HepG2 (cell line): ENCODE data around the gene MPP1. TPM values are rescaled to one million over a fixed set of nuclear protein-coding genes. Genes with fewer than 3 reads are reported as not detected.
A peak's percentile ranks its signal among the peaks of the same experiment; 100 is the strongest.

Source experiments
- ATAC-seq: fragments of 200-7000 bp; cut with Tn5 transposase; 3 replicates; pipeline ENCODE4 v1.9.1; 2020; ENCODE audit warnings: mild to moderate bottlenecking, moderate library complexity
- BruUV-seq: library from RNA; stranded (reverse); fragments of 400-500 nt; replicated peaks from 2 replicates; lab custom pipeline; 2021; lab: Mats Ljungman, UMichigan
- CTCF ChIA-PET: fragments of 300-600 bp; formaldehyde crosslinking; extraction: SDS; loops from one replicate; lab custom pipeline; 2021; ENCODE audit warnings: low total read pairs, inconsistent platforms, low intra/inter-chr PET ratio; lab: Yijun Ruan, JAX
- POLR2A ChIA-PET: fragments of 350-600 bp; sonication (Branson Sonifier 250); formaldehyde crosslinking; loops from one replicate; lab custom pipeline; 2020; ENCODE audit warnings: antibody characterized with exemption, inconsistent platforms; lab: Yijun Ruan, JAX
- DNase-seq: peaks from one replicate; pipeline ENCODE4 v3.0.0-alpha.2; 2015; ENCODE audit warnings: low spot score
- FAIRE-seq: peaks from 3 replicates; lab custom pipeline; 2011; peaks lifted over from hg19 to GRCh38; lab: Jason Lieb, UNC
- H2AFZ ChIP-seq: one replicate; pipeline ENCODE4 v1.6.1; 2011; ENCODE audit warnings: low read length, inconsistent platforms
- H3K27ac ChIP-seq: fragments of 300-600 bp; 3 replicates; pipeline ENCODE4 v1.8.0; 2011; ENCODE audit warnings: mixed run types, mild to moderate bottlenecking, mixed read lengths, low read length, inconsistent platforms; ENCODE audit not compliant: insufficient read depth; ENCODE audit errors: extremely low read length
- H3K27me3 ChIP-seq, 2 experiments: fragments of 200-600 bp in 1 of 2; 2 replicates in 1 of 2; 3 replicates in 1 of 2; pipeline versions ENCODE4 v1.6.0 to v1.8.0; 2011; ENCODE audit warnings: low read length in 2 of 2, mild to moderate bottlenecking in 2 of 2, moderate library complexity in 2 of 2, inconsistent platforms in 1 of 2; ENCODE audit not compliant: insufficient read depth in 2 of 2, control insufficient read depth in 1 of 2
- H3K36me3 ChIP-seq, 2 experiments: fragments of 200-600 bp in 1 of 2; replicated peaks in 1 of 2; 2 replicates in 1 of 2; 3 replicates in 1 of 2; pipeline versions ENCODE4 v1.5.1 to v1.8.0; 2011; ENCODE audit warnings: low read length in 2 of 2, inconsistent platforms in 1 of 2; ENCODE audit not compliant: insufficient read depth in 2 of 2, control insufficient read depth in 1 of 2
- H3K4me1 ChIP-seq: 2 replicates; pipeline ENCODE4 v1.5.1; 2012; ENCODE audit warnings: low read length, inconsistent platforms; ENCODE audit not compliant: insufficient read depth
- H3K4me2 ChIP-seq: 2 replicates; pipeline ENCODE4 v1.6.0; 2011; ENCODE audit warnings: low read depth, low read length, inconsistent platforms
- H3K4me3 ChIP-seq, 3 experiments: fragments of 200-600 bp in 1 of 3; sonication (generic), shearing (Covaris generic) in 1 of 3; replicated peaks in 1 of 3; 2 replicates each; pipeline ENCODE4 v1.5.1; 2011 to 2016; ENCODE audit warnings: low read length in 3 of 3, inconsistent platforms in 2 of 3, low read depth in 2 of 3, mild to moderate bottlenecking in 2 of 3, control low read depth in 1 of 3, mixed read lengths in 1 of 3; ENCODE audit not compliant: insufficient read depth in 1 of 3
- H3K79me2 ChIP-seq: one replicate; pipeline ENCODE4 v1.6.1; 2011; ENCODE audit warnings: low read length, inconsistent platforms; ENCODE audit not compliant: insufficient read depth
- H3K9ac ChIP-seq: 2 replicates; pipeline ENCODE4 v1.6.0; 2011; ENCODE audit warnings: mild to moderate bottlenecking, low read depth, low read length, inconsistent platforms; ENCODE audit not compliant: insufficient read depth
- H3K9me3 ChIP-seq: 2 replicates; pipeline ENCODE4 v1.5.1; 2012; ENCODE audit warnings: mild to moderate bottlenecking, low read length
- H4K20me1 ChIP-seq: 2 replicates; pipeline ENCODE4 v1.6.0; 2011; ENCODE audit warnings: inconsistent platforms, mild to moderate bottlenecking, low read length, moderate library complexity; ENCODE audit not compliant: insufficient read depth
- CHCHD3 ChIP-seq: sonication (generic); formaldehyde crosslinking; IDR thresholded peaks from 2 replicates; pipeline ENCODE4 v1.8.0; 2022; ENCODE audit warnings: mild to moderate bottlenecking, missing genetic modification reagents, moderate library complexity
- DNMT3B ChIP-seq: conservative IDR thresholded peaks from 2 replicates; pipeline ENCODE4 v1.6.1; 2016; ENCODE audit warnings: missing biosample characterization, control low read depth
- FOSL2 ChIP-seq: sonication (generic); formaldehyde crosslinking; IDR thresholded peaks from 2 replicates; pipeline ENCODE4 v1.4.0; 2020; ENCODE audit warnings: missing genetic modification reagents
- HMG20A ChIP-seq: IDR thresholded peaks from 2 replicates; pipeline ENCODE4 v1.6.1; 2016; ENCODE audit warnings: borderline replicate concordance
- KLF13 ChIP-seq: sonication (generic); formaldehyde crosslinking; IDR thresholded peaks from 2 replicates; pipeline ENCODE4 v1.4.0; 2020; ENCODE audit warnings: mild to moderate bottlenecking, missing genetic modification reagents
- MED8 ChIP-seq: sonication (generic); formaldehyde crosslinking; IDR thresholded peaks from 2 replicates; pipeline ENCODE4 v1.8.1; 2023; ENCODE audit warnings: mild to moderate bottlenecking, missing genetic modification reagents; ENCODE audit not compliant: insufficient replicate concordance
- MYC ChIP-seq: sonication (generic); formaldehyde crosslinking; IDR thresholded peaks from 2 replicates; pipeline ENCODE4 v1.9.0; 2021; ENCODE audit warnings: missing genetic modification reagents, borderline replicate concordance
- NFKBIZ ChIP-seq: IDR thresholded peaks from 2 replicates; pipeline ENCODE4 v1.6.1; 2018; ENCODE audit warnings: missing genetic modification reagents, missing compliant biosample characterization
- NONO ChIP-seq, 2 experiments: fragments of 450-650 bp in 1 of 2; sonication (generic) in 1 of 2; formaldehyde crosslinking in 1 of 2; IDR thresholded peaks in 1 of 2; conservative IDR thresholded peaks in 1 of 2; 2 replicates each; pipeline versions ENCODE4 v1.6.1 to v1.8.0; 2017 to 2022; ENCODE audit warnings: mild to moderate bottlenecking in 1 of 2, missing genetic modification reagents in 1 of 2, moderate library complexity in 1 of 2
- PBX2 ChIP-seq: IDR thresholded peaks from 2 replicates; pipeline ENCODE4 v1.6.1; 2016; ENCODE audit warnings: control low read depth
- PITX1 ChIP-seq: sonication (generic); formaldehyde crosslinking; IDR thresholded peaks from 2 replicates; pipeline ENCODE4 v1.5.1; 2020; ENCODE audit warnings: mild to moderate bottlenecking, missing genetic modification reagents
- PRMT3 ChIP-seq: sonication (generic); formaldehyde crosslinking; IDR thresholded peaks from 2 replicates; pipeline ENCODE4 v1.8.1; 2022; ENCODE audit warnings: low read depth, mild to moderate bottlenecking, moderate library complexity, missing genetic modification reagents, borderline replicate concordance
- RAD51 ChIP-seq: fragments of 450-650 bp; IDR thresholded peaks from 2 replicates; pipeline ENCODE4 v1.6.1; 2016; ENCODE audit warnings: borderline replicate concordance
- RBFOX2 ChIP-seq: fragments of 200-400 bp; formaldehyde crosslinking; IDR thresholded peaks from 2 replicates; pipeline ENCODE4 v1.6.1; 2017; ENCODE audit warnings: low read depth, mild to moderate bottlenecking, low read length
- SOX5 ChIP-seq: IDR thresholded peaks from 2 replicates; pipeline ENCODE4 v1.6.1; 2016; ENCODE audit warnings: borderline replicate concordance
- YEATS4 ChIP-seq: sonication (generic); formaldehyde crosslinking; IDR thresholded peaks from 2 replicates; pipeline ENCODE4 v1.4.0; 2020; ENCODE audit warnings: missing genetic modification reagents, borderline replicate concordance
- ZKSCAN8 ChIP-seq: IDR thresholded peaks from 2 replicates; pipeline ENCODE4 v1.6.1; 2016; ENCODE audit warnings: borderline replicate concordance, missing genetic modification reagents, missing compliant biosample characterization
- ZNF280B ChIP-seq: sonication (generic); formaldehyde crosslinking; IDR thresholded peaks from 2 replicates; pipeline ENCODE4 v1.5.0; 2020; ENCODE audit warnings: missing genetic modification reagents, mild to moderate bottlenecking, borderline replicate concordance
- ZNF329 ChIP-seq: sonication (generic); formaldehyde crosslinking; IDR thresholded peaks from 2 replicates; pipeline ENCODE4 v1.9.0; 2021; ENCODE audit warnings: low read depth, mild to moderate bottlenecking, missing genetic modification reagents
- ZNF576 ChIP-seq: sonication (generic); formaldehyde crosslinking; IDR thresholded peaks from 2 replicates; pipeline ENCODE4 v1.4.0; 2020; ENCODE audit warnings: mild to moderate bottlenecking, missing genetic modification reagents
- ZNF891 ChIP-seq: sonication (generic); formaldehyde crosslinking; IDR thresholded peaks from 2 replicates; pipeline ENCODE4 v1.5.0; 2020; ENCODE audit warnings: mild to moderate bottlenecking, missing genetic modification reagents
- WGBS: methylation state at CpG from one replicate; pipeline ENCODE4 v1.1.6; 2017; ENCODE audit warnings: low lambda C conversion rate; 5-methylcytosine and 5-hydroxymethylcytosine counted together
- in situ Hi-C: cut with HindIII; loops from 2 replicates; pipeline ENCODE4 v1.10.0; 2017; ENCODE audit warnings: low pct_unique_long_range_greater_than_20kb; ENCODE audit not compliant: extremely low pct_ligation_motif_present
- intact Hi-C: fragments of 100-400 bp; cut with micrococcal nuclease; formaldehyde crosslinking; loops from one replicate; pipeline ENCODE4 v1.10.0; 2022; ENCODE audit not compliant: unreplicated experiment
- polyA plus RNA-seq, 8 experiments: library from polyadenylated mRNA; depleted of rRNA in 3 of 8; stranded (reverse) in 7 of 8; unstranded in 1 of 8; fragments of >200 nt; fragmentation: Illumina TruSeq in 4 of 8; extraction: Trizol in 4 of 8; gene quantifications; 2 replicates each; pipeline versions ENCODE4 v1.2.1 to v1.2.3, GENCODE V29; 2011 to 2016; ENCODE audit warnings: low read depth in 4 of 8, missing spikeins in 1 of 8, mixed read lengths in 1 of 8; ENCODE audit not compliant: insufficient read depth in 1 of 8
- total RNA-seq, 5 experiments: library from RNA; depleted of rRNA; stranded (reverse); fragments of >200 nt; fragmentation: Illumina TruSeq; extraction: Trizol; gene quantifications; 2 replicates each; pipeline ENCODE4 v1.2.3, GENCODE V29; 2016; ENCODE audit warnings: low read depth in 1 of 5

The MPP1 gene
- total and polyA plus RNA-seq, 2 of the 13 experiments (the other 11 are each of a cell fraction or from before 2014, with no cell fraction given) = 7.8 to 8.1 TPM

GRCh38 chrX:154791939-154792338, 13.3 kb downstream of the MPP1 start:
- no peaks in the 10 kb centered on the region for H3K36me3 ChIP-seq

GRCh38 chrX:154791467-154791866, 13.8 kb downstream of the MPP1 start:
- H3K4me1 ChIP-seq = peaks cover 18% of the 10 kb centered on the region; the same call in 1 of the 2 replicates
- intact Hi-C loops (no loop called here), in situ Hi-C loops (no loop called here)
- ChIA-PET POLR2A (no interaction called here), CTCF (no interaction called here)
- no peak for DNase-seq
- no peaks in the 10 kb centered on the region for H3K79me2 ChIP-seq
- no peak for FAIRE-seq
- H3K9me3 ChIP-seq = no peaks in the 10 kb centered on the region
- H3K4me3 ChIP-seq = no peak overlapping the region
- no peaks in the 10 kb centered on the region for H3K27me3 ChIP-seq
- no peaks in the 10 kb centered on the region for H3K36me3 ChIP-seq
- no peaks in the 10 kb centered on the region for H4K20me1 ChIP-seq
- no peak overlapping the region for H3K4me2 ChIP-seq
- no peak overlapping the region for H2AFZ ChIP-seq
- WGBS = 75% methylated on average over 4 of the region's 4 CpGs
- BruUV-seq = no TSS peak
- H3K9ac ChIP-seq = no peak overlapping the region
- no peak overlapping the region for H3K27ac ChIP-seq
- ATAC-seq = no peak
- no peak for TF ChIP-seq ZNF891 (CRISPR knock-in tag)
- no peak for TF ChIP-seq SOX5 (CRISPR knock-in tag)
- no peak for TF ChIP-seq NFKBIZ (CRISPR knock-in tag)
- no peak for TF ChIP-seq PRMT3 (CRISPR knock-in tag)
- TF ChIP-seq ZKSCAN8 (CRISPR knock-in tag) = no peak
- no peak for TF ChIP-seq ZNF576 (CRISPR knock-in tag)
- no peak for TF ChIP-seq RBFOX2
- no peak for TF ChIP-seq PITX1 (CRISPR knock-in tag)
- TF ChIP-seq KLF13 = no peak
- no peak for TF ChIP-seq YEATS4 (CRISPR knock-in tag)
- no peak for TF ChIP-seq MED8 (CRISPR knock-in tag)
- TF ChIP-seq HMG20A (CRISPR knock-in tag) = no peak
- TF ChIP-seq CHCHD3 (CRISPR knock-in tag) = no peak
- no peak for TF ChIP-seq ZNF280B
- no peak for TF ChIP-seq PBX2 (CRISPR knock-in tag)
- no peak for TF ChIP-seq RAD51
- no peak for TF ChIP-seq DNMT3B (CRISPR knock-in tag)

More at GRCh38 chrX:154791939-154792338, 13.3 kb downstream of the MPP1 start:
- Histone ChIP-seq H3K4me3 (no peak overlapping the region), H3K9me3 (no peaks in the 10 kb centered on the region), H3K27me3 (no peaks in the 10 kb centered on the region), H3K79me2 (no peaks in the 10 kb centered on the region), H4K20me1 (no peaks in the 10 kb centered on the region), H3K9ac (no peak overlapping the region), H2AFZ (no peak overlapping the region), H3K4me2 (no peak overlapping the region), H3K4me1 (peaks cover 22% of the 10 kb centered on the region), H3K27ac (no peak overlapping the region)
- FAIRE-seq = no peak
- no peak for ATAC-seq
- no peak for DNase-seq
- intact Hi-C loops (no loop called here), in situ Hi-C loops (no loop called here)
- WGBS = 90% methylated on average over 2 of the region's 8 CpGs
- no TSS peak for BruUV-seq
- ChIA-PET CTCF (no interaction called here), POLR2A (no interaction called here)
- TF ChIP-seq MYC (CRISPR knock-in tag) = no peak
- TF ChIP-seq NONO (IDR thresholded peaks at IDR 0.05) = no peak
- TF ChIP-seq NONO (CRISPR knock-in tag; conservative IDR thresholded peaks at IDR 0.05) = no peak
- TF ChIP-seq ZNF329 (CRISPR knock-in tag) = no peak
- TF ChIP-seq FOSL2 (CRISPR knock-in tag) = peak; percentile 11; the same call in 1 of the 2 replicates
